CD14-positive monocyte (primary cell): Measurements from ENCODE around the gene RIPOR3. TPM values are rescaled to one million over a fixed set of nuclear protein-coding genes. Genes with fewer than 3 reads are reported as not detected.

Experiments
- DNase-seq, 3 donors: peaks; one replicate each; pipeline ENCODE4 v3.0.0-alpha.2; 2011 to 2022
- H2AFZ ChIP-seq: 2 replicates; pipeline ENCODE4 v1.6.0; 2012; ENCODE audit warnings: mild to moderate bottlenecking, low read depth, low read length, inconsistent platforms; ENCODE audit not compliant: insufficient read depth, poor library complexity, severe bottlenecking
- H3K27ac ChIP-seq, 2 donors: 1 replicate in 1 of 2; 2 replicates in 1 of 2; pipeline ENCODE4 v1.5.1; 2012 to 2013; ENCODE audit warnings: low read length in 2 of 2, control low read depth in 1 of 2, inconsistent platforms in 1 of 2, low read depth in 1 of 2, mild to moderate bottlenecking in 1 of 2
- H3K27me3 ChIP-seq, 2 donors: one replicate each; pipeline versions ENCODE4 v1.6.0 to v1.6.1; 2011 to 2013; ENCODE audit warnings: low read length in 2 of 2; ENCODE audit not compliant: control insufficient read depth in 2 of 2, insufficient read depth in 2 of 2
- H3K36me3 ChIP-seq, 2 donors: replicated peaks in 1 of 2; 1 replicate in 1 of 2; 2 replicates in 1 of 2; pipeline versions ENCODE4 v1.5.1 to v1.6.1; 2012 to 2013; ENCODE audit warnings: low read length in 2 of 2, control low read depth in 1 of 2, inconsistent platforms in 1 of 2, mild to moderate bottlenecking in 1 of 2; ENCODE audit not compliant: insufficient read depth in 2 of 2, control insufficient read depth in 1 of 2
- H3K4me1 ChIP-seq, 2 donors: 1 replicate in 1 of 2; 2 replicates in 1 of 2; pipeline versions ENCODE4 v1.5.1 to v1.6.1; 2012 to 2013; ENCODE audit warnings: low read length in 2 of 2, control low read depth in 1 of 2, inconsistent platforms in 1 of 2, mild to moderate bottlenecking in 1 of 2, moderate library complexity in 1 of 2; ENCODE audit not compliant: insufficient read depth in 2 of 2, control insufficient read depth in 1 of 2
- H3K4me2 ChIP-seq: replicated peaks from 2 replicates; pipeline ENCODE3; 2012; ENCODE audit warnings: low read length, moderate library complexity, mild to moderate bottlenecking; ENCODE audit not compliant: poor library complexity, severe bottlenecking; ENCODE audit errors: extremely low read depth
- H3K4me3 ChIP-seq, 3 experiments: fragments of 200-600 bp in 1 of 3; sonication (generic) in 1 of 3; replicated peaks in 1 of 3; 1 replicate in 2 of 3; 2 replicates in 1 of 3; pipeline ENCODE4 v1.5.1; 2011 to 2013; ENCODE audit warnings: low read length in 3 of 3, mild to moderate bottlenecking in 3 of 3, control low read depth in 2 of 3, low read depth in 2 of 3, inconsistent platforms in 1 of 3, moderate library complexity in 1 of 3
- H3K79me2 ChIP-seq: 2 replicates; pipeline ENCODE4 v1.6.0; 2012; ENCODE audit warnings: mild to moderate bottlenecking, control low read depth, inconsistent platforms, low read length, moderate library complexity; ENCODE audit not compliant: insufficient read depth
- H3K9ac ChIP-seq: 2 replicates; pipeline ENCODE4 v1.6.0; 2017; ENCODE audit warnings: low read length, mild to moderate bottlenecking; ENCODE audit not compliant: insufficient read depth, poor library complexity, severe bottlenecking
- H3K9me3 ChIP-seq, 2 donors: replicated peaks in 1 of 2; 1 replicate in 1 of 2; 2 replicates in 1 of 2; pipeline versions ENCODE4 v1.5.1 to v1.6.1; 2012 to 2013; ENCODE audit warnings: low read length in 2 of 2, control low read depth in 1 of 2; ENCODE audit not compliant: control insufficient read depth in 1 of 2, insufficient read depth in 1 of 2
- H4K20me1 ChIP-seq: 2 replicates; pipeline ENCODE4 v1.6.0; 2012; ENCODE audit warnings: mild to moderate bottlenecking, low read length, control low read depth, moderate library complexity; ENCODE audit not compliant: insufficient read depth
- H3K27ac Mint-ChIP-seq, 7 donors: one replicate each; pipeline ENCODE4 v1.8.0; 2020; ENCODE audit warnings: mild to moderate bottlenecking in 7 of 7, mixed read lengths in 7 of 7, moderate library complexity in 6 of 7, inconsistent platforms in 2 of 7
- H3K27me3 Mint-ChIP-seq, 3 donors: one replicate each; pipeline ENCODE4 v1.8.0; 2021 to 2022; ENCODE audit warnings: low read depth in 3 of 3, mild to moderate bottlenecking in 3 of 3, mixed read lengths in 3 of 3, moderate library complexity in 3 of 3, inconsistent platforms in 1 of 3
- H3K36me3 Mint-ChIP-seq, 2 donors: one replicate each; pipeline ENCODE4 v1.8.0; 2020; ENCODE audit warnings: mixed read lengths in 2 of 2, inconsistent platforms in 1 of 2, mild to moderate bottlenecking in 1 of 2
- H3K4me1 Mint-ChIP-seq: one replicate; pipeline ENCODE4 v1.8.0; 2020; ENCODE audit warnings: mild to moderate bottlenecking, mixed read lengths
- H3K4me3 Mint-ChIP-seq, 2 donors: one replicate each; pipeline ENCODE4 v1.8.0; 2020; ENCODE audit warnings: mild to moderate bottlenecking in 2 of 2, mixed read lengths in 2 of 2, moderate library complexity in 1 of 2
- H3K9me3 Mint-ChIP-seq, 7 donors: one replicate each; pipeline ENCODE4 v1.8.0; 2020 to 2022; ENCODE audit warnings: mixed read lengths in 7 of 7, mild to moderate bottlenecking in 6 of 7, moderate library complexity in 6 of 7, inconsistent platforms in 2 of 7
- CTCF ChIP-seq: fragments of 200-600 bp; IDR thresholded peaks from one replicate; pipeline ENCODE4 v1.8.0; 2022; ENCODE audit warnings: antibody characterized with exemption, mild to moderate bottlenecking
- WGBS: methylation state at CpG from one replicate; pipeline ENCODE4 v1.1.5; 2013; ENCODE audit warnings: missing lambda C conversion rate; ENCODE audit not compliant: insufficient coverage; 5-methylcytosine and 5-hydroxymethylcytosine counted together
- intact Hi-C, 2 donors: fragments of 100-400 bp; cut with micrococcal nuclease; formaldehyde crosslinking; loops; one replicate each; pipeline versions ENCODE4 v1.15.0 to v1.15.1; 2023
- polyA plus RNA-seq, 3 donors: library from polyadenylated mRNA; depleted of rRNA in 1 of 3; unstranded in 2 of 3; stranded (reverse) in 1 of 3; fragments of 300-500 nt in 2 of 3; fragments of >200 nt in 1 of 3; fragmentation: Illumina TruSeq in 2 of 3; gene quantifications; 1 replicate in 2 of 3; 2 replicates in 1 of 3; pipeline ENCODE4 v1.2.3, GENCODE V29; 2012 to 2021

Gene RIPOR3
- polyA plus RNA-seq, 3 donors = not detected

- Mint-ChIP-seq H3K4me3 (no peak overlapping the region), H3K36me3 (peaks cover 89 to 96% of the 10 kb centered on the region in 2 donors), H3K9me3 (no peaks in the 10 kb centered on the region), H3K27me3 (no peaks in the 10 kb centered on the region), H3K4me1 (peaks cover 2% of the 10 kb centered on the region), H3K27ac (peak overlapping the region in 3 of 7 donors; percentile 18 to 30 (median 23))
- Histone ChIP-seq H3K79me2 (no peaks in the 10 kb centered on the region), H3K27ac (peak overlapping the region in 1 of 2 donors; percentile 2), H3K9ac (no peak overlapping the region), H2AFZ (no peak overlapping the region), H3K27me3 (no peaks in the 10 kb centered on the region), H4K20me1 (peaks cover 62% of the 10 kb centered on the region), H3K9me3 (no peaks in the 10 kb centered on the region), H3K4me2 (no peak overlapping the region), H3K36me3 (peaks cover 87 to 93% of the 10 kb centered on the region in 2 donors), H3K4me3 (no peak overlapping the region), H3K4me1 (no peaks in the 10 kb centered on the region)
- TF ChIP-seq CTCF = no peak
- intact Hi-C loops = loop anchor here in 1 of 2 donors (5.0 kb wide), 2 partner anchors 101 to 391 kb away; no protein-coding TSS in a partner anchor
- 100% methylated on average over 2 of the region's 5 CpGs for WGBS
- DNase-seq = no peak
Observed at GRCh38 chr20:50578778-50579165, 112.6 kb downstream of the RIPOR3 start.

GRCh38 chr20:50578061-50578777, 113.1 kb downstream of the RIPOR3 start:
- H3K36me3 ChIP-seq = peaks cover 82 to 93% of the 10 kb centered on the region in 2 donors
- Mint-ChIP-seq H3K27ac (peak overlapping the region in 3 of 7 donors; percentile 6 to 51 (median 12)), H3K4me3 (no peak overlapping the region), H3K27me3 (no peaks in the 10 kb centered on the region), H3K4me1 (peaks cover 3% of the 10 kb centered on the region), H3K9me3 (no peaks in the 10 kb centered on the region), H3K36me3 (peaks cover 89 to 95% of the 10 kb centered on the region in 2 donors)
- WGBS = 94% methylated on average over 10 of the region's 14 CpGs
- H3K4me1 ChIP-seq = no peaks in the 10 kb centered on the region
- H3K9ac ChIP-seq = no peak overlapping the region
- intact Hi-C loops = loop anchor here in 1 of 2 donors (5.0 kb wide), 2 partner anchors 101 to 391 kb away; no protein-coding TSS in a partner anchor
- no peak overlapping the region for H3K4me3 ChIP-seq
- H3K79me2 ChIP-seq = peaks cover 3% of the 10 kb centered on the region
- H3K9me3 ChIP-seq = no peaks in the 10 kb centered on the region
- no peak for DNase-seq
- no peaks in the 10 kb centered on the region for H3K27me3 ChIP-seq
- H3K27ac ChIP-seq = no peak overlapping the region
- no peak overlapping the region for H2AFZ ChIP-seq
- H4K20me1 ChIP-seq = peaks cover 66% of the 10 kb centered on the region
- no peak for TF ChIP-seq CTCF
- H3K4me2 ChIP-seq = no peak overlapping the region
